Measurements from ENCODE around the gene DLG4. TPM values are rescaled to one million over a fixed set of nuclear protein-coding genes. Genes with fewer than 3 reads are reported as not detected.

The DLG4 gene
- total RNA-seq, 2 experiments from 2014 or later, result 10.2 to 11.0 TPM

DNA sequence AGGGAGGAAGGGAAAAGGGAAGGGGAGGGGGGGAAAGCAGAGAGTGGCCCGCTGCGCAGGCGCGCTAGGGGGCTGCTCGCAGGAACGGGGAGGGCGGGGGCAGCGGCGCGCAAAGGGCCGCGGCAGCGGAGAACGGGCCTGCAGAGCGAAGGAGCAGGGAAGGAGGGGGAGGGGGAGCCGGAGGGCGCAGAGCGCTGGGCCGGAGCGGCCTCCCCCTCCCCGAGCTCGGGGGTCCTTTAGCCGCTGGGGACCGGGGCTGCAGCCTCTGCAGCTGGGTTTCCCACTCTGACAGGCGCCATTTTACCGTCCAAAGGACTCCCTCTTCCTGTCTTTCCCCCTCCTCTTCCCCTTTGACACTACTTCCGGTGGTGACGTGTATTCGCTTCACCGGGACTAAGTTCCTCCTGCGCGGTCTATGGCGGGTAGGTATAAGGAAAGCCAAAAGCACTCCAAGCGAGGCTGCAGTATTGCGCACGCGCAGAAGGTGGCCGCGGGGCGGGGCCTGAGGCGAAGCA is 32.1 kb upstream of the DLG4 start, which contains the start of gene CTDNEP1:
TSS of gene CTDNEP1 (minus strand) at position 74 of the 515 bp plus-strand sequence. CDS start 438 bp downstream, outside the sequence.
- intact Hi-C loops (cut with DNase I, micrococcal nuclease), result loop anchor here (1.0 to 5.0 kb wide), 9 partner anchors 9 to 435 kb away; partner anchors contain the start of genes EIF5A (in 2 of the 2), ACADVL (in 1 of the 2), DLG4 (in 1 of the 2) and FGF11 (in 1 of the 2)

DNA sequence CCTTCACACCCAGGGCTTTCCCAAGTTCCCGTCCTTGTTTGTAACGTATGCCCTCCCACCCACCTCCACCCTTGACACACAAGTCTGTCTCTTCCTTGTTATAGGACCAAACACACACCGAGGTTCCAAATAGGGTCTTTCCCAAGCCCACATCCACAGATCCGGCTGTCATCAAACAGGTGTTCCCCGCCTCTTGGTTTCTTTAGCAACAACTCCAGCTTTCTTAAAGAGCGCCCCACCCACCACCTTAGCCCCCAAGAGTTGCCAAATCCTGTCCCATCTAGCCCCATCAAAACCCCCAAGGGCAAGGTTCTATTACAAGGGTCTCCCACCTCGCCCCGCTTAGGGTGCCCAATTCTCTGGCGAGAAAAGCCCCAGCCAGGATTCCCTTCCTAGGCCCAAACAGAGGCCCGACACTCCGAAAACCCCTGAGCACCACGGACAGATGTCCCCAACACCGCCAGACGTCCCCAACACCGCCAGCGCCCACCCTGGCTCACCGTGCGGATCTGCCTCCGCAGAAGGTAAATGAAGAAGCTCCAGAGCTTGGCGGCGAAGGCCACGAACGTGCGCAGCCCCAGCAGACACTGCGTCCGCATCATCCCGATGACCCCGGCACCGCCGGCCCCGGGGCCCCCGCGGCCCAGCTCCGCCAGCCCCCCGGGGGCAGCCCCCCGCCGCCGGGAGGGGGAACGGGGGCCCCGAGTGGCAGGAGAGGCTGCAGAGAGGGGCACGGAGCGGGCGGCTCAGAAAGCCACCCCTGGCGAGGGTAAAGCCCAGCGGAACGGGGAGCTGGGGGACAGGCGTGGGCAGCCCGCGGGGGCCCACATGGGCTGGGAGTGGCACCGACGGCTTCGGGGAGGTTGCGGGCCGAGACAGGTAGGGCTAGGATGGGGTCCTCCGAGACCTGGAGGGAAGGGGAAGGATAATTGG is 31.3 kb upstream of the DLG4 start:
- intact Hi-C loops (cut with DNase I, micrococcal nuclease), result loop anchor here in 1 of 2 experiments (1.0 to 5.0 kb wide), 5 partner anchors 10 to 311 kb away; partner anchors contain the start of genes ACADVL, DLG4, EIF5A and FGF11
- H3K27me3 ChIP-seq (ENCODE audit: control insufficient read depth in 1 of 2, insufficient read depth in 2 of 2, low read length in 2 of 2), result no peaks in the 10 kb centered on the region
- CTCF ChIA-PET, result interaction anchor here (1.4 to 1.7 kb wide), 3 partner anchors 9 to 37 kb away, joined by 3 to 4 read pairs (median 4); partner anchors contain the start of gene GABARAP
- no peak for TF ChIP-seq CTCF (IDR thresholded peaks at IDR 0.05)
- Mint-ChIP-seq H3K9me3 (no peaks in the 10 kb centered on the region), H3K27ac (peak overlapping the region; percentile 100), H3K4me1 (ENCODE audit: low read depth) (peaks cover 45% of the 10 kb centered on the region), H3K36me3 (ENCODE audit: low read depth) (peaks cover 53% of the 10 kb centered on the region), H3K4me3 (peak overlapping the region; percentile 94), H3K27me3 (no peaks in the 10 kb centered on the region)
- H3K27ac ChIP-seq (ENCODE audit: low read depth in 1 of 2, low read length in 2 of 2), result peak overlapping the region; percentile 63 to 99
- peaks cover 36% of the 10 kb centered on the region for H3K4me1 ChIP-seq (ENCODE audit: insufficient read depth, low read length)
- POLR2A ChIA-PET, result interaction anchor here (0.6 to 3.4 kb wide), 10 partner anchors 10 to 377 kb away, joined by 3 to 54 read pairs (median 4); partner anchors contain the start of genes ACADVL, DLG4, DVL2 and GABARAP
- peak overlapping the region; percentile 71 for H3K4me3 ChIP-seq (ENCODE audit: low read length)
- no peaks in the 10 kb centered on the region for H3K9me3 ChIP-seq (ENCODE audit: control insufficient read depth in 1 of 2, insufficient read depth in 1 of 2, low read length in 2 of 2)
- ATAC-seq (ENCODE audit: poor library complexity) (peak; percentile 1), DNase-seq (peak in 4 of 14 experiments; percentile 8 to 81 (median 60))
- peaks cover 24% of the 10 kb centered on the region for H3K36me3 ChIP-seq (ENCODE audit: insufficient read depth, low read length)

More for the DNA sequence above, 32.1 kb upstream of the DLG4 start, which contains the start of gene CTDNEP1:
- no peaks in the 10 kb centered on the region for H3K9me3 ChIP-seq (ENCODE audit: control insufficient read depth in 1 of 2, insufficient read depth in 1 of 2, low read length in 2 of 2)
- ATAC-seq (ENCODE audit: poor library complexity), result peak; percentile 88
- Mint-ChIP-seq H3K27ac (peak within 1 kb of the TSS; percentile 100), H3K36me3 (ENCODE audit: low read depth) (peaks cover 53% of the 10 kb centered on the region), H3K9me3 (no peaks in the 10 kb centered on the region), H3K4me3 (peak within 1 kb of the TSS; percentile 94), H3K27me3 (no peaks in the 10 kb centered on the region), H3K4me1 (ENCODE audit: low read depth) (peaks cover 45% of the 10 kb centered on the region)
- H3K36me3 ChIP-seq (ENCODE audit: insufficient read depth, low read length), result peaks cover 23% of the 10 kb centered on the region
- no peaks in the 10 kb centered on the region for H3K27me3 ChIP-seq (ENCODE audit: control insufficient read depth in 1 of 2, insufficient read depth in 2 of 2, low read length in 2 of 2)
- no peak for TF ChIP-seq CTCF (IDR thresholded peaks at IDR 0.05)
- peak in 13 of 14 experiments; percentile 96 to 99 (median 99) for DNase-seq
- H3K27ac ChIP-seq (ENCODE audit: low read depth in 1 of 2, low read length in 2 of 2), result peak within 1 kb of the TSS; percentile 99
- POLR2A ChIA-PET, result interaction anchor here (0.6 to 3.4 kb wide), 10 partner anchors 11 to 376 kb away, joined by 3 to 54 read pairs (median 4); partner anchors contain the start of genes ACADVL, DLG4, DVL2 and GABARAP
- peak within 1 kb of the TSS; percentile 71 for H3K4me3 ChIP-seq (ENCODE audit: low read length)
- CTCF ChIA-PET, result interaction anchor here (1.4 to 1.7 kb wide), 3 partner anchors 9 to 37 kb away, joined by 3 to 4 read pairs (median 4); partner anchors contain the start of gene GABARAP
- peaks cover 36% of the 10 kb centered on the region for H3K4me1 ChIP-seq (ENCODE audit: insufficient read depth, low read length)

DNA sequence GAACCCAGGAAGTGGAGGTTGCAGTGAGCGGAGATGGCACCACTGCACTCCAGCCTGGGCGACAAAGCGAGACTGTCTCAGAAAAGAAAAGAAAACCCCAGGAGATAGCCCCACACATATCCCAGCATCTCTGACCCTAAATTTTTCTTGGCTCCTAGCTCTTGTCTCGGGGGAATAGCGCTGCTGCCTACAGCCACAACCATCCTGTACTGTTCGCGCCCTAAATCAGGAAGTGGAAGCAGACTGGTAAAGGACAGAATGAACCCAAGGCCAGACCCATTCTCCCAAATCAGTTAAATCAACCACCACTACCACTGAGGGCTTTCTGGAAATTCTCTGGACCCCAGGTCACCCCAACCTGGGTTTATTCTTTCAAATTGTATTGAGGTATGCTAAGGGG is 30.2 kb upstream of the DLG4 start:
- intact Hi-C loops (cut with DNase I, micrococcal nuclease), result loop anchor here in 1 of 2 experiments (5.0 kb wide), 4 partner anchors 33 to 312 kb away; partner anchors contain the start of genes ACADVL, DLG4, EIF5A and FGF11
- H3K36me3 ChIP-seq (ENCODE audit: insufficient read depth, low read length), result peaks cover 25% of the 10 kb centered on the region
- peak overlapping the region; percentile 71 for H3K4me3 ChIP-seq (ENCODE audit: low read length)
- DNase-seq (no peak), ATAC-seq (ENCODE audit: poor library complexity) (no peak)
- no peaks in the 10 kb centered on the region for H3K27me3 ChIP-seq (ENCODE audit: control insufficient read depth in 1 of 2, insufficient read depth in 2 of 2, low read length in 2 of 2)
- peaks cover 36% of the 10 kb centered on the region for H3K4me1 ChIP-seq (ENCODE audit: insufficient read depth, low read length)
- H3K9me3 ChIP-seq (ENCODE audit: control insufficient read depth in 1 of 2, insufficient read depth in 1 of 2, low read length in 2 of 2), result no peaks in the 10 kb centered on the region
- Mint-ChIP-seq H3K27me3 (no peaks in the 10 kb centered on the region), H3K4me1 (ENCODE audit: low read depth) (peaks cover 45% of the 10 kb centered on the region), H3K4me3 (peak overlapping the region; percentile 94), H3K9me3 (no peaks in the 10 kb centered on the region), H3K36me3 (ENCODE audit: low read depth) (peaks cover 49% of the 10 kb centered on the region), H3K27ac (peak overlapping the region; percentile 100)
- ChIA-PET CTCF (interaction anchor here (1.2 to 1.6 kb wide), 2 partner anchors 29 to 46 kb away, joined by 3 to 4 read pairs; no protein-coding TSS in a partner anchor), POLR2A (interaction anchor here (1.2 to 3.4 kb wide), 3 partner anchors 9 to 378 kb away, joined by 3 to 54 read pairs (median 4); partner anchors contain the start of genes DVL2, GABARAP, PHF23 and SAT2)
- no peak for TF ChIP-seq CTCF (IDR thresholded peaks at IDR 0.05)
- H3K27ac ChIP-seq (ENCODE audit: low read depth in 1 of 2, low read length in 2 of 2), result peak overlapping the region in 1 of 2 donors; percentile 16

All from CD4-positive, alpha-beta T cell (primary cell).